ENCODE data around the gene LRSAM1.

DNA sequence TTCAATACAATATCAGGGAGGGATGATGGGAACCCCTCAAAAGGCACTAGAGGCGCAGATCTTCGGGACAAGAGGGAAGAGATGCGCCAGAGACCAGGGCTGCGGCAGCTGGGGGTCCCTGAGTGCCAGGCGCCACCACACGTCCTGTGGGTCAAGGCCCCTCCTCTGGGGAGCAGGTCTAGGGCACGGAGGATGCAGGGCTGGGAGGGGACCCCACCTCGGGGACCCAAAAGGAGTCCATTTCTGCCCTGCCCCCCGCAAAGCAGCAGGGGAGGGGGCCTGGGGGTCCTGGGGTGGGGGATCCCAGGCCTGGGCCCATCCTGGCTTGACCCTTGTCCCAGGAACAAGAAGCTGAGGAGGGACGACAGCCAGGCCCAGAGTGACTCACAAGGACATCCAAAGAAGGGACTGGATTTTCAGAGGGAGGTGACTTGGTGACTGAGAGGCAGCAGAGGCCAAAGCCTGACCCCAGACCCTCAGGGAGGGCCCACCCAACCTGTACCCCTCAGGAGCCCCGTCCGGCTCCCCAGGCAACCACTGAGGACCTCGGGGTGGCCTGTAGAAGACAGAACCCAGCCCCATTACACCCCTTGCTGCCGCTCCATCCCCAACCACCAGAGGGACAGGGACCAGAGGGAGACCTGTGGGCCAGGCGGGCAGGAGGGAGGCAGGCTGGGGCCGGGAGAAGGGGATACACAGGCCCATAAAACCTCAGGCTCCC is 54.2 kb downstream of the LRSAM1 start:
- TF ChIP-seq POLR2AphosphoS5 (IDR thresholded peaks at IDR 0.05; ENCODE audit: borderline replicate concordance, low read depth, low read length) (no peak), EZH2 (IDR thresholded peaks at IDR 0.05) (no peak)

Data from SK-N-MC (cell line).